OCI-LY3 (cell line): ENCODE data around the gene PARVA.

ENCODE experiments used
- EZH2phosphoT487 ChIP-seq: fragments of 200-600 bp; shearing (Covaris generic); IDR thresholded peaks from 2 replicates; pipeline ENCODE4 v1.6.1; 2018; ENCODE audit warnings: antibody characterized with exemption, mixed run types, low read depth
- TF ChIP-seq, protein P1 (sequence below): fragments of 200-600, 300-600 bp; sonication (generic); IDR thresholded peaks from 2 replicates; pipeline ENCODE4 v1.5.1; 2014; ENCODE audit warnings: antibody characterized with exemption, low read length, low read depth

DNA sequence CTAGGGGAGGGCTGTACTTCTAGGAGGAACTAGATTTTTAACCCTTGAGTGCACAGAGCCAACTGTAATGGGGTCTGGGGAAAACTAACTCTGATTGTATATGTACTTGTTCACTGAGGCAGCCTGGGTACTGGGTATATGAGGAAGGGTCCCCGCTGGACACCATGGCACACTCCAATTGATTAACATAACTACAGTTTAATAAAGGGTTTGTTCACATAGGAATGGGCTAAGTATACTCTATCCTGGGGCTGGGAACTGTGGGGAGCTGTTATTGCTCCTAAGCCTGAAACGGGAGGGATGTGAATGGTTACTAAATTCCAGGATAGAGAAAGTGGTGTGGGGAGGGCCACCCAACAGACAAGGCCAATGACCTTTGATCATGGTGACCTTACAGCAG, 67.6 kb downstream of the PARVA start:
- TF ChIP-seq, protein P1, sequence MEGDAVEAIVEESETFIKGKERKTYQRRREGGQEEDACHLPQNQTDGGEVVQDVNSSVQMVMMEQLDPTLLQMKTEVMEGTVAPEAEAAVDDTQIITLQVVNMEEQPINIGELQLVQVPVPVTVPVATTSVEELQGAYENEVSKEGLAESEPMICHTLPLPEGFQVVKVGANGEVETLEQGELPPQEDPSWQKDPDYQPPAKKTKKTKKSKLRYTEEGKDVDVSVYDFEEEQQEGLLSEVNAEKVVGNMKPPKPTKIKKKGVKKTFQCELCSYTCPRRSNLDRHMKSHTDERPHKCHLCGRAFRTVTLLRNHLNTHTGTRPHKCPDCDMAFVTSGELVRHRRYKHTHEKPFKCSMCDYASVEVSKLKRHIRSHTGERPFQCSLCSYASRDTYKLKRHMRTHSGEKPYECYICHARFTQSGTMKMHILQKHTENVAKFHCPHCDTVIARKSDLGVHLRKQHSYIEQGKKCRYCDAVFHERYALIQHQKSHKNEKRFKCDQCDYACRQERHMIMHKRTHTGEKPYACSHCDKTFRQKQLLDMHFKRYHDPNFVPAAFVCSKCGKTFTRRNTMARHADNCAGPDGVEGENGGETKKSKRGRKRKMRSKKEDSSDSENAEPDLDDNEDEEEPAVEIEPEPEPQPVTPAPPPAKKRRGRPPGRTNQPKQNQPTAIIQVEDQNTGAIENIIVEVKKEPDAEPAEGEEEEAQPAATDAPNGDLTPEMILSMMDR: no peak
- no peak for TF ChIP-seq EZH2phosphoT487
